Stimulated activated CD4-positive, alpha-beta T cell treated with anti-CD3 and anti-CD28 coated beads, Interleukin-12 subunit alpha, Interleukin-12 subunit beta, amount 100 ng/mL, for 24 hours (primary cell): ENCODE data around the gene GPR33.
"Not testable (repeated sequence)": the region's sequence is repeated elsewhere in the genome, so short reads cannot be mapped to it uniquely, and the experiment has no call there.

Source experiments
- DNase-seq, 2 experiments: peaks; one replicate each; pipeline ENCODE4 v3.0.0-alpha.2; 2020; ENCODE audit warnings: low read depth in 2 of 2

GPR33 gene

GRCh38 chr14:31487886-31488285 lies at the start of gene GPR33:
GPR33 (minus strand) TSS chr14:31488039; CDS start chr14:31483965, 4,074 bp downstream.
- no peak for DNase-seq

- no peak for DNase-seq
Measured at GRCh38 chr14:31536201-31536960, 48.5 kb upstream of the GPR33 start.

GRCh38 chr14:31530136-31530535 lies 42.3 kb upstream of the GPR33 start:
- DNase-seq, result no peak

- no peak for DNase-seq
Measured at GRCh38 chr14:31529053-31529452, 41.2 kb upstream of the GPR33 start.

- no peak for DNase-seq
Measured at GRCh38 chr14:31527546-31527945, 39.7 kb upstream of the GPR33 start.

GRCh38 chr14:31527087-31527486 lies 39.2 kb upstream of the GPR33 start:
- no peak for DNase-seq

- DNase-seq, result no peak
Measured at GRCh38 chr14:31510855-31511254, 23.0 kb upstream of the GPR33 start.

GRCh38 chr14:31510222-31510621 lies 22.4 kb upstream of the GPR33 start:
- DNase-seq, result no peak

GRCh38 chr14:31508135-31508534 lies 20.3 kb upstream of the GPR33 start:
- DNase-seq, result no peak

GRCh38 chr14:31505411-31505810 lies 17.6 kb upstream of the GPR33 start:
- no peak for DNase-seq

- DNase-seq, result no peak
Measured at GRCh38 chr14:31501870-31502269, 14.0 kb upstream of the GPR33 start.

GRCh38 chr14:31492759-31493498 lies 5.1 kb upstream of the GPR33 start:
- no peak for DNase-seq

GRCh38 chr14:31489691-31490090 lies 1.9 kb upstream of the GPR33 start:
- no peak for DNase-seq

GRCh38 chr14:31486764-31487163 lies 1.1 kb downstream of the GPR33 start:
- DNase-seq, result no peak

- no peak for DNase-seq
Measured at GRCh38 chr14:31484754-31485153, 3.1 kb downstream of the GPR33 start.

- no peak for DNase-seq
Measured at GRCh38 chr14:31480156-31480555, 7.7 kb downstream of the GPR33 start.

- no peak for DNase-seq
Measured at GRCh38 chr14:31479027-31479426, 8.8 kb downstream of the GPR33 start.

- DNase-seq, result no peak
Measured at GRCh38 chr14:31477248-31477647, 10.6 kb downstream of the GPR33 start.

GRCh38 chr14:31476131-31476866 lies 11.5 kb downstream of the GPR33 start:
- no peak for DNase-seq

GRCh38 chr14:31466554-31466953 lies 21.3 kb downstream of the GPR33 start:
- no peak for DNase-seq

- no peak for DNase-seq
Measured at GRCh38 chr14:31465111-31465510, 22.7 kb downstream of the GPR33 start.

GRCh38 chr14:31462450-31462849 lies 25.4 kb downstream of the GPR33 start:
- DNase-seq, result not testable (repeated sequence)

GRCh38 chr14:31461545-31461944 lies 26.3 kb downstream of the GPR33 start:
- no peak for DNase-seq
